ENCODE measurements around the gene IL18. TPM values are rescaled to one million over a fixed set of nuclear protein-coding genes. Genes with fewer than 3 reads are reported as not detected.
"Not testable (repeated sequence)": the region's sequence is repeated elsewhere in the genome, so short reads cannot be mapped to it uniquely, and the experiment has no call there.

IL18 gene
- total RNA-seq = not detected

- peaks cover 18% of the 10 kb centered on the region for H3K27me3 Mint-ChIP-seq (ENCODE audit: low read depth)
- no peaks in the 10 kb centered on the region for H3K4me1 Mint-ChIP-seq (ENCODE audit: low read depth)
- peak within 1 kb of the TSS; percentile 34 for H3K4me3 Mint-ChIP-seq
- H3K9me3 Mint-ChIP-seq = no peaks in the 10 kb centered on the region
- no peak for ATAC-seq
- no peaks in the 10 kb centered on the region for H3K36me3 Mint-ChIP-seq (ENCODE audit: insufficient read depth)
- DNase-seq = no peak
Measured at GRCh38 chr11:112163875-112164685, at the start of gene IL18. Gene IL18 (minus strand): TSS chr11:112164094. CDS start chr11:112155053, 9,041 bp downstream.

- H3K4me1 Mint-ChIP-seq (ENCODE audit: low read depth) = peaks cover 13% of the 10 kb centered on the region
Measured at GRCh38 chr11:112212710-112213109, 48.8 kb upstream of the IL18 start.

GRCh38 chr11:112212290-112212689 lies 48.4 kb upstream of the IL18 start:
- Mint-ChIP-seq H3K27me3 (ENCODE audit: low read depth) (no peaks in the 10 kb centered on the region), H3K4me1 (ENCODE audit: low read depth) (peaks cover 13% of the 10 kb centered on the region), H3K4me3 (no peak overlapping the region), H3K36me3 (ENCODE audit: insufficient read depth) (no peaks in the 10 kb centered on the region), H3K9me3 (no peaks in the 10 kb centered on the region)
- DNase-seq (no peak), ATAC-seq (no peak)

More at GRCh38 chr11:112212710-112213109, 48.8 kb upstream of the IL18 start:
- DNase-seq (no peak), ATAC-seq (no peak)
- Mint-ChIP-seq H3K36me3 (ENCODE audit: insufficient read depth) (no peaks in the 10 kb centered on the region), H3K27me3 (ENCODE audit: low read depth) (no peaks in the 10 kb centered on the region), H3K9me3 (no peaks in the 10 kb centered on the region), H3K4me3 (no peak overlapping the region)

GRCh38 chr11:112211536-112211935 lies 47.6 kb upstream of the IL18 start:
- no peaks in the 10 kb centered on the region for H3K27me3 Mint-ChIP-seq (ENCODE audit: low read depth)
- peak overlapping the region; percentile 9 for H3K4me3 Mint-ChIP-seq
- H3K36me3 Mint-ChIP-seq (ENCODE audit: insufficient read depth) = no peaks in the 10 kb centered on the region
- no peak for DNase-seq
- H3K9me3 Mint-ChIP-seq = no peaks in the 10 kb centered on the region
- ATAC-seq = peak; percentile 77 to 87
- H3K4me1 Mint-ChIP-seq (ENCODE audit: low read depth) = peaks cover 13% of the 10 kb centered on the region

- no peaks in the 10 kb centered on the region for H3K9me3 Mint-ChIP-seq
- no peaks in the 10 kb centered on the region for H3K36me3 Mint-ChIP-seq (ENCODE audit: insufficient read depth)
- H3K27me3 Mint-ChIP-seq (ENCODE audit: low read depth) = no peaks in the 10 kb centered on the region
- H3K4me3 Mint-ChIP-seq = no peak overlapping the region
- H3K4me1 Mint-ChIP-seq (ENCODE audit: low read depth) = peaks cover 13% of the 10 kb centered on the region
- ATAC-seq (no peak), DNase-seq (no peak)
Measured at GRCh38 chr11:112210890-112211289, 47.0 kb upstream of the IL18 start.

- peaks cover 1% of the 10 kb centered on the region for H3K4me1 Mint-ChIP-seq (ENCODE audit: low read depth)
- no peaks in the 10 kb centered on the region for H3K9me3 Mint-ChIP-seq
- H3K4me3 Mint-ChIP-seq = no peak overlapping the region
- no peaks in the 10 kb centered on the region for H3K27me3 Mint-ChIP-seq (ENCODE audit: low read depth)
- ATAC-seq = no peak
- H3K36me3 Mint-ChIP-seq (ENCODE audit: insufficient read depth) = no peaks in the 10 kb centered on the region
- DNase-seq = no peak
Measured at GRCh38 chr11:112206071-112206470, 42.2 kb upstream of the IL18 start.

GRCh38 chr11:112200252-112200651 lies 36.4 kb upstream of the IL18 start:
- Mint-ChIP-seq H3K27me3 (ENCODE audit: low read depth) (no peaks in the 10 kb centered on the region), H3K9me3 (no peaks in the 10 kb centered on the region), H3K4me3 (no peak overlapping the region), H3K36me3 (ENCODE audit: insufficient read depth) (no peaks in the 10 kb centered on the region), H3K4me1 (ENCODE audit: low read depth) (no peaks in the 10 kb centered on the region)
- no peak for DNase-seq
- no peak for ATAC-seq

GRCh38 chr11:112199101-112199500 lies 35.2 kb upstream of the IL18 start:
- not testable (repeated sequence) for H3K9me3 Mint-ChIP-seq; H3K27me3 Mint-ChIP-seq (ENCODE audit: low read depth)

GRCh38 chr11:112196519-112197087 lies 32.7 kb upstream of the IL18 start:
- Mint-ChIP-seq H3K4me3 (no peak overlapping the region), H3K4me1 (ENCODE audit: low read depth) (no peaks in the 10 kb centered on the region), H3K9me3 (no peaks in the 10 kb centered on the region), H3K27me3 (ENCODE audit: low read depth) (no peaks in the 10 kb centered on the region), H3K36me3 (ENCODE audit: insufficient read depth) (no peaks in the 10 kb centered on the region)
- DNase-seq = no peak
- ATAC-seq = no peak

More at GRCh38 chr11:112199101-112199500, 35.2 kb upstream of the IL18 start:
- not testable (repeated sequence) for H3K4me3 Mint-ChIP-seq; H3K4me1 Mint-ChIP-seq (ENCODE audit: low read depth); H3K36me3 Mint-ChIP-seq (ENCODE audit: insufficient read depth); DNase-seq; ATAC-seq

- H3K4me3 Mint-ChIP-seq = no peak overlapping the region
- DNase-seq (no peak), ATAC-seq (no peak)
Measured at GRCh38 chr11:112195951-112196351, 32.1 kb upstream of the IL18 start.

GRCh38 chr11:112195113-112195512 lies 31.2 kb upstream of the IL18 start:
- H3K4me3 Mint-ChIP-seq; H3K36me3 Mint-ChIP-seq (ENCODE audit: insufficient read depth); H3K4me1 Mint-ChIP-seq (ENCODE audit: low read depth); DNase-seq; H3K9me3 Mint-ChIP-seq; H3K27me3 Mint-ChIP-seq (ENCODE audit: low read depth); ATAC-seq: not testable (repeated sequence)

More at GRCh38 chr11:112195951-112196351, 32.1 kb upstream of the IL18 start:
- H3K27me3 Mint-ChIP-seq (ENCODE audit: low read depth) = no peaks in the 10 kb centered on the region
- no peaks in the 10 kb centered on the region for H3K36me3 Mint-ChIP-seq (ENCODE audit: insufficient read depth)
- H3K4me1 Mint-ChIP-seq (ENCODE audit: low read depth) = no peaks in the 10 kb centered on the region
- no peaks in the 10 kb centered on the region for H3K9me3 Mint-ChIP-seq

- Mint-ChIP-seq H3K36me3 (ENCODE audit: insufficient read depth) (no peaks in the 10 kb centered on the region), H3K9me3 (no peaks in the 10 kb centered on the region), H3K4me1 (ENCODE audit: low read depth) (no peaks in the 10 kb centered on the region), H3K4me3 (no peak overlapping the region), H3K27me3 (ENCODE audit: low read depth) (peaks cover 7% of the 10 kb centered on the region)
- no peak for ATAC-seq
- no peak for DNase-seq
Measured at GRCh38 chr11:112186304-112186703, 22.4 kb upstream of the IL18 start.

- ATAC-seq = no peak
- Mint-ChIP-seq H3K9me3 (no peaks in the 10 kb centered on the region), H3K36me3 (ENCODE audit: insufficient read depth) (no peaks in the 10 kb centered on the region), H3K4me3 (no peak overlapping the region), H3K4me1 (ENCODE audit: low read depth) (no peaks in the 10 kb centered on the region), H3K27me3 (ENCODE audit: low read depth) (peaks cover 7% of the 10 kb centered on the region)
- DNase-seq = no peak
Measured at GRCh38 chr11:112185883-112186282, 22.0 kb upstream of the IL18 start.

- Mint-ChIP-seq H3K4me1 (ENCODE audit: low read depth) (peaks cover 1% of the 10 kb centered on the region), H3K27me3 (ENCODE audit: low read depth) (peaks cover 10% of the 10 kb centered on the region), H3K36me3 (ENCODE audit: insufficient read depth) (peaks cover 2% of the 10 kb centered on the region), H3K4me3 (no peak overlapping the region), H3K9me3 (no peaks in the 10 kb centered on the region)
- DNase-seq (no peak), ATAC-seq (no peak)
Measured at GRCh38 chr11:112182867-112183266, 19.0 kb upstream of the IL18 start.

- peaks cover 25% of the 10 kb centered on the region for H3K27me3 Mint-ChIP-seq (ENCODE audit: low read depth)
- peaks cover 2% of the 10 kb centered on the region for H3K36me3 Mint-ChIP-seq (ENCODE audit: insufficient read depth)
- ATAC-seq = no peak
- H3K9me3 Mint-ChIP-seq = no peaks in the 10 kb centered on the region
- H3K4me1 Mint-ChIP-seq (ENCODE audit: low read depth) = peaks cover 10% of the 10 kb centered on the region
- DNase-seq = no peak
- H3K4me3 Mint-ChIP-seq = no peak overlapping the region
Measured at GRCh38 chr11:112179601-112180000, 15.7 kb upstream of the IL18 start.

Data from activated T-cell treated with anti-CD3 and anti-CD28 coated beads, Interleukin-2, amount 50 U/mL, for 4 hours (primary cell).